Smooth muscle cell of the coronary artery (primary cell): ENCODE data around the gene NOA1. TPM values are rescaled to one million over a fixed set of nuclear protein-coding genes. Genes with fewer than 3 reads are reported as not detected.

ENCODE experiments used
- total RNA-seq: library from RNA; depleted of rRNA; stranded (reverse); fragments of >200 nt; gene quantifications from 2 replicates; pipeline ENCODE4 v1.2.3, GENCODE V29; 2014; ENCODE audit warnings: low replicate concordance

NOA1 gene
- total RNA-seq: 7.7 and 14.3 TPM in 2 replicates

GRCh38 chr4:56977321-56978012 lies at the start of gene NOA1:
Gene NOA1 (minus strand): TSS chr4:56977606. CDS start chr4:56977585, 21 bp downstream.

GRCh38 chr4:56978750-56979303 lies 1.4 kb upstream of the NOA1 start, which contains the start of gene POLR2B:
Gene POLR2B (plus strand): TSS chr4:56978896. CDS start chr4:56978986, 90 bp downstream.

Other genes with a start within 250 kb of the NOA1 start
- gene SPINK2, start 155.9 kb downstream of the NOA1 start, total RNA-seq: not detected in 2 replicates
- gene REST, start 69.7 kb downstream of the NOA1 start, total RNA-seq: 9.9 and 24.7 TPM in 2 replicates
- gene POLR2B, start 1.3 kb upstream of the NOA1 start, total RNA-seq: 93.5 and 147 TPM in 2 replicates
- 267 and 1,374 TPM in 2 replicates for gene IGFBP7, start 132.8 kb upstream of the NOA1 start, total RNA-seq